ENCODE data around the gene ARL5C. TPM values are rescaled to one million over a fixed set of nuclear protein-coding genes. Genes with fewer than 3 reads are reported as not detected.

The ARL5C gene
- total and polyA plus RNA-seq, 2 experiments from 2014 or later: not detected

- Histone ChIP-seq H3K4me1 (ENCODE audit: insufficient read depth) (peaks cover 9% of the 10 kb centered on the region), H4K20me1 (ENCODE audit: insufficient read depth, poor library complexity, severe bottlenecking) (no peaks in the 10 kb centered on the region), H3K27ac (no peak overlapping the region), H3K4me2 (no peak overlapping the region), H3K27me3 (peaks cover 4% of the 10 kb centered on the region), H3K9me2 (replicated peaks; ENCODE audit: insufficient read depth) (no peaks in the 10 kb centered on the region), H3K79me2 (no peaks in the 10 kb centered on the region), H3K36me3 (replicated peaks; ENCODE audit: insufficient read depth, low read depth) (no peaks in the 10 kb centered on the region), H3K9me3 (ENCODE audit: low read depth) (no peaks in the 10 kb centered on the region), H2AFZ (no peak overlapping the region), H3K4me3 (no peak overlapping the region)
- DNase-seq (ENCODE audit: low spot score): no peak
- 44% methylated on average over 2 of the region's 2 CpGs for WGBS (ENCODE audit: low lambda C conversion rate, missing lambda C conversion rate)
- no peak for TF ChIP-seq CTCF (IDR thresholded peaks at IDR 0.05; ENCODE audit: poor library complexity)
- no peak for TF ChIP-seq EZH2phosphoT487 (IDR thresholded peaks at IDR 0.05; ENCODE audit: low read depth, severe bottlenecking, unreplicated experiment)
These were observed 10.3 kb downstream of the ARL5C start for GRCh38 chr17:39155654-39156053.

GRCh38 chr17:39153599-39154051 is 12.3 kb downstream of the ARL5C start:
- no peak for TF ChIP-seq EZH2 (IDR thresholded peaks at IDR 0.05; ENCODE audit: borderline replicate concordance)
- no peak for TF ChIP-seq CTCF (IDR thresholded peaks at IDR 0.05; ENCODE audit: poor library complexity)
- TF ChIP-seq EZH2phosphoT487 (IDR thresholded peaks at IDR 0.05; ENCODE audit: low read depth, severe bottlenecking, unreplicated experiment): no peak
- H3K4me1 ChIP-seq (ENCODE audit: insufficient read depth): peaks cover 9% of the 10 kb centered on the region
- peaks cover 14% of the 10 kb centered on the region for H3K27me3 ChIP-seq
- H3K4me3 ChIP-seq: peak overlapping the region; percentile 81
- H3K36me3 ChIP-seq (replicated peaks; ENCODE audit: insufficient read depth, low read depth): no peaks in the 10 kb centered on the region
- H3K27ac ChIP-seq: peak overlapping the region; percentile 85
- no peaks in the 10 kb centered on the region for H4K20me1 ChIP-seq (ENCODE audit: insufficient read depth, poor library complexity, severe bottlenecking)
- DNase-seq (ENCODE audit: low spot score): peak; percentile 94
- no peaks in the 10 kb centered on the region for H3K9me3 ChIP-seq (ENCODE audit: low read depth)
- 1% methylated on average over 16 of the region's 16 CpGs for WGBS (ENCODE audit: low lambda C conversion rate, missing lambda C conversion rate)
- H3K79me2 ChIP-seq: no peaks in the 10 kb centered on the region
- peak overlapping the region; percentile 92 for H3K4me2 ChIP-seq
- peak overlapping the region; percentile 91 for H2AFZ ChIP-seq
- no peaks in the 10 kb centered on the region for H3K9me2 ChIP-seq (replicated peaks; ENCODE audit: insufficient read depth)

GRCh38 chr17:39151943-39152818 is 13.8 kb downstream of the ARL5C start:
- H3K27ac ChIP-seq: peak overlapping the region; percentile 74
- peak overlapping the region; percentile 6 for H2AFZ ChIP-seq
- WGBS (ENCODE audit: low lambda C conversion rate, missing lambda C conversion rate): 13% methylated on average over 16 of the region's 25 CpGs

More at GRCh38 chr17:39151943-39152818, 13.8 kb downstream of the ARL5C start:
- Histone ChIP-seq H3K79me2 (no peaks in the 10 kb centered on the region), H3K4me2 (peak overlapping the region; percentile 92), H3K4me3 (peak overlapping the region; percentile 65), H3K4me1 (ENCODE audit: insufficient read depth) (peaks cover 9% of the 10 kb centered on the region), H4K20me1 (ENCODE audit: insufficient read depth, poor library complexity, severe bottlenecking) (no peaks in the 10 kb centered on the region), H3K9me2 (replicated peaks; ENCODE audit: insufficient read depth) (no peaks in the 10 kb centered on the region), H3K9me3 (ENCODE audit: low read depth) (no peaks in the 10 kb centered on the region), H3K27me3 (peaks cover 14% of the 10 kb centered on the region), H3K36me3 (replicated peaks; ENCODE audit: insufficient read depth, low read depth) (no peaks in the 10 kb centered on the region)
- no peak for TF ChIP-seq CTCF (IDR thresholded peaks at IDR 0.05; ENCODE audit: poor library complexity)
- TF ChIP-seq EZH2 (IDR thresholded peaks at IDR 0.05; ENCODE audit: borderline replicate concordance): no peak
- peak; percentile 54 for DNase-seq (ENCODE audit: low spot score)
